LNCAP (cell line): ENCODE data around the gene SLC48A1.

Experiments
- CTCF ChIP-seq: fragments of 450-650 bp; IDR thresholded peaks from 2 replicates; pipeline ENCODE4 v1.5.1; 2017; ENCODE audit warnings: mild to moderate bottlenecking

SLC48A1 gene

GRCh38 chr12:47795121-47795813 is 22.2 kb downstream of the SLC48A1 start:
- no peak for TF ChIP-seq CTCF

GRCh38 chr12:47795814-47796411 is 22.9 kb downstream of the SLC48A1 start:
- no peak for TF ChIP-seq CTCF

- TF ChIP-seq CTCF: no peak
These were observed 24.4 kb downstream of the SLC48A1 start for GRCh38 chr12:47797441-47797840.

- no peak for TF ChIP-seq CTCF
These were observed 25.4 kb downstream of the SLC48A1 start for GRCh38 chr12:47798382-47798948.

- TF ChIP-seq CTCF: no peak
These were observed 26.4 kb downstream of the SLC48A1 start for GRCh38 chr12:47799357-47799955.

- TF ChIP-seq CTCF: no peak
These were observed 27.5 kb downstream of the SLC48A1 start for GRCh38 chr12:47800582-47800981.

GRCh38 chr12:47801170-47801903 is 28.3 kb downstream of the SLC48A1 start:
- TF ChIP-seq CTCF: no peak
